A673 (cell line): ENCODE results near the gene THAP4. TPM values are rescaled to one million over a fixed set of nuclear protein-coding genes. Genes with fewer than 3 reads are reported as not detected.
A peak's percentile ranks its signal among the peaks of the same experiment; 100 is the strongest.

Source experiments
- BruUV-seq: library from RNA; stranded (reverse); fragments of 400-500 nt; replicated peaks from 2 replicates; lab custom pipeline; 2021; lab: Mats Ljungman, UMichigan
- CTCF ChIA-PET: fragments of 300-600 bp; sonication (Branson Sonifier 250); formaldehyde crosslinking; loops from one replicate; lab custom pipeline; 2022; ENCODE audit warnings: antibody characterized with exemption; lab: Charles Lee
- POLR2A ChIA-PET: fragments of 300-600 bp; sonication (Branson Sonifier 250); formaldehyde crosslinking; loops from one replicate; lab custom pipeline; 2022; ENCODE audit warnings: antibody characterized with exemption; ENCODE audit not compliant: low non-redundant PET; lab: Charles Lee
- DNase-seq: peaks from one replicate; pipeline ENCODE4 v3.0.0-alpha.2; 2015; ENCODE audit warnings: low spot score
- H3K27ac ChIP-seq: fragments of 200-600 bp; sonication (generic); 2 replicates; pipeline ENCODE4 v1.5.1; 2016; ENCODE audit warnings: mixed run types, low read depth, mild to moderate bottlenecking, mixed read lengths, antibody characterized with exemption, low read length; ENCODE audit not compliant: poor library complexity, severe bottlenecking
- H3K27me3 ChIP-seq: fragments of 200-600 bp; sonication (generic); replicated peaks from 2 replicates; pipeline ENCODE4 v1.6.1; 2017; ENCODE audit warnings: mixed run types, low read depth, mild to moderate bottlenecking, mixed read lengths, antibody characterized with exemption, low read length; ENCODE audit not compliant: insufficient read depth, poor library complexity
- H3K36me3 ChIP-seq: fragments of 200-600 bp; sonication (generic); 2 replicates; pipeline ENCODE4 v1.6.1; 2016; ENCODE audit warnings: mixed run types, mild to moderate bottlenecking, mixed read lengths, antibody characterized with exemption, low read length; ENCODE audit not compliant: insufficient read depth, poor library complexity, severe bottlenecking
- H3K4me1 ChIP-seq: fragments of 200-600 bp; sonication (generic); 2 replicates; pipeline ENCODE4 v1.6.1; 2017; ENCODE audit warnings: mixed run types, mild to moderate bottlenecking, mixed read lengths, antibody characterized with exemption, low read length; ENCODE audit not compliant: insufficient read depth, poor library complexity, severe bottlenecking
- H3K4me3 ChIP-seq: fragments of 200-600 bp; sonication (generic); 2 replicates; pipeline ENCODE4 v1.5.1; 2016; ENCODE audit warnings: low read depth, mixed run types, mild to moderate bottlenecking, mixed read lengths, low read length; ENCODE audit not compliant: poor library complexity, severe bottlenecking
- H3K9me3 ChIP-seq: fragments of 200-600 bp; sonication (generic); 2 replicates; pipeline ENCODE4 v1.6.1; 2016; ENCODE audit warnings: mixed run types, low read depth, mild to moderate bottlenecking, mixed read lengths, antibody characterized with exemption, low read length; ENCODE audit not compliant: poor library complexity, severe bottlenecking
- CTCF ChIP-seq: fragments of 300-800, 200-600 bp; sonication (generic); conservative IDR thresholded peaks from 2 replicates; pipeline ENCODE4 v1.5.1; 2017; ENCODE audit warnings: low read depth, mild to moderate bottlenecking, antibody characterized with exemption, low read length, moderate library complexity, mixed read lengths
- EZH2 ChIP-seq: fragments of 200-600 bp; sonication (generic); IDR thresholded peaks from 2 replicates; pipeline ENCODE4 v1.6.1; 2017; ENCODE audit warnings: borderline replicate concordance, low read depth, mild to moderate bottlenecking, mixed read lengths, antibody characterized with exemption, low read length; ENCODE audit not compliant: poor library complexity, severe bottlenecking
- intact Hi-C: fragments of 100-400 bp; cut with micrococcal nuclease; formaldehyde crosslinking; loops from one replicate; pipeline ENCODE4 v1.10.0; 2022; ENCODE audit not compliant: unreplicated experiment
- total RNA-seq: library from RNA; stranded (reverse); gene quantifications from 2 replicates; pipeline ENCODE4 v1.2.3, GENCODE V29; 2021

Gene THAP4
- total RNA-seq, 1 experiment from 2014 or later: 82.0 TPM

- peak; percentile 84 for DNase-seq
- ChIA-PET CTCF (interaction anchor here (0.5 to 0.6 kb wide), 3 partner anchors 21 to 673 kb away, joined by 3 read pairs; partner anchors contain the start of gene ATG4B), POLR2A (no interaction called here)
- H3K36me3 ChIP-seq: peaks cover 46% of the 10 kb centered on the region
- intact Hi-C loops: loop anchor here (5.0 kb wide), 1 partner anchor 807 kb away; no protein-coding TSS in a partner anchor
- H3K4me3 ChIP-seq: no peak overlapping the region
- no peaks in the 10 kb centered on the region for H3K4me1 ChIP-seq
- H3K27ac ChIP-seq: no peak overlapping the region
- H3K9me3 ChIP-seq: no peaks in the 10 kb centered on the region
- H3K27me3 ChIP-seq: no peaks in the 10 kb centered on the region
- TF ChIP-seq EZH2 (no peak), CTCF (peak; percentile 83)
- BruUV-seq: no TSS peak
Measured at GRCh38 chr2:241659150-241659739, 22.3 kb upstream of the THAP4 start.

- ChIA-PET CTCF (interaction anchor here (0.6 to 0.7 kb wide), 2 partner anchors 176 to 246 kb away, joined by 3 to 6 read pairs; no protein-coding TSS in a partner anchor), POLR2A (no interaction called here)
- H3K27me3 ChIP-seq: no peaks in the 10 kb centered on the region
- peaks cover 51% of the 10 kb centered on the region for H3K36me3 ChIP-seq
- BruUV-seq: no TSS peak
- no peak overlapping the region for H3K4me3 ChIP-seq
- DNase-seq: no peak
- intact Hi-C loops: loop anchor here (5.0 kb wide), 1 partner anchor 806 kb away; no protein-coding TSS in a partner anchor
- no peaks in the 10 kb centered on the region for H3K9me3 ChIP-seq
- no peaks in the 10 kb centered on the region for H3K4me1 ChIP-seq
- TF ChIP-seq CTCF (no peak), EZH2 (no peak)
- no peak overlapping the region for H3K27ac ChIP-seq
Measured at GRCh38 chr2:241658296-241658695, 21.3 kb upstream of the THAP4 start.

GRCh38 chr2:241657786-241658254 lies 20.9 kb upstream of the THAP4 start:
- POLR2A ChIA-PET: no interaction called here
- no peak for DNase-seq
- no TSS peak for BruUV-seq
- no peak overlapping the region for H3K4me3 ChIP-seq
- intact Hi-C loops: loop anchor here (5.0 kb wide), 1 partner anchor 806 kb away; no protein-coding TSS in a partner anchor
- TF ChIP-seq EZH2: no peak
- no peak for TF ChIP-seq CTCF
- peaks cover 52% of the 10 kb centered on the region for H3K36me3 ChIP-seq
- H3K9me3 ChIP-seq: no peaks in the 10 kb centered on the region
- no peaks in the 10 kb centered on the region for H3K4me1 ChIP-seq
- CTCF ChIA-PET: no interaction called here
- H3K27ac ChIP-seq: no peak overlapping the region
- H3K27me3 ChIP-seq: no peaks in the 10 kb centered on the region
